HG03175 (cell line): ENCODE data around the gene HDDC2.

Experiments used
- ATAC-seq: cut with Tn5 transposase; IDR thresholded peaks from one replicate; pipeline ENCODE4 v1.9.1; 2021; ENCODE audit warnings: mild to moderate bottlenecking, moderate library complexity; ENCODE audit not compliant: unreplicated experiment

The HDDC2 gene

DNA sequence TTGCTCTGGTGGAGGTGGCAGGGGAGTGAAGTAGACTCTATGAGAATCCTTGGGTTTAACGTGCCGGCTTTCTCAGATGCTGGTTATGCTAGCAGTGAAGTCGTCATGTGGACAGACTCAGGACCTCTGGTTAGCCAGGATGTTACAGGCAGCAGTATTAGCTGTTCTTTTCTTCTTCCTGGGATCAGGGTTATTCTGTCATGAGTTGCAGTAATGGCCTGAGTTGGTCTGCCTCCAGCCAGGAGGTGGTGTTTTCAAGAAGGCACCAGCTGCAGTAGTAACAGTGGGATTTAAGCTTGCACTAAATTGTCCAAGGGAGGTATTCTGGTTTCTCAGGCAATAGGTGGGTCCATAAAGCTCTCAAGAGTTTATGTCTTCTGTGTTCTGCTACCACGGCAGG is 56.7 kb downstream of the HDDC2 start:
- no peak for ATAC-seq

DNA sequence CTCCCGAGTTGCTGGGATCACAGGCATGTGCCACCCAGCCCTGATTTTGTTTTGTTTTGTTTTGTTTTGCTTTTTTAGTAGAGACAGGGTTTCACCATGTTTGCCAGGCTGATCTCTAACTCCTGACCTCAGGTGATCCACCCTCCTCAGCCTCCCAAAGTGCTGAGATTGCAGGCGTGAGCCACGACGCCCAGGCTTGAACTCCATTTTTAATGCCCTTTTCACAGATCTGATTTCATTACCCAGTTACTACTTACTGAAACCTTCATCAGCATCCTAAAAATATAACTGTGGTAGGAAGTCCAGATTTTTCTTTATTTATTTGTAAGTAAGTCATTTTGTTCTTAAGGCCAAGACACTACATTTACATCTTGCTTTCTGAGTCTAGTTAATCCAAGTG is 64.0 kb downstream of the HDDC2 start:
- ATAC-seq, result no peak

DNA sequence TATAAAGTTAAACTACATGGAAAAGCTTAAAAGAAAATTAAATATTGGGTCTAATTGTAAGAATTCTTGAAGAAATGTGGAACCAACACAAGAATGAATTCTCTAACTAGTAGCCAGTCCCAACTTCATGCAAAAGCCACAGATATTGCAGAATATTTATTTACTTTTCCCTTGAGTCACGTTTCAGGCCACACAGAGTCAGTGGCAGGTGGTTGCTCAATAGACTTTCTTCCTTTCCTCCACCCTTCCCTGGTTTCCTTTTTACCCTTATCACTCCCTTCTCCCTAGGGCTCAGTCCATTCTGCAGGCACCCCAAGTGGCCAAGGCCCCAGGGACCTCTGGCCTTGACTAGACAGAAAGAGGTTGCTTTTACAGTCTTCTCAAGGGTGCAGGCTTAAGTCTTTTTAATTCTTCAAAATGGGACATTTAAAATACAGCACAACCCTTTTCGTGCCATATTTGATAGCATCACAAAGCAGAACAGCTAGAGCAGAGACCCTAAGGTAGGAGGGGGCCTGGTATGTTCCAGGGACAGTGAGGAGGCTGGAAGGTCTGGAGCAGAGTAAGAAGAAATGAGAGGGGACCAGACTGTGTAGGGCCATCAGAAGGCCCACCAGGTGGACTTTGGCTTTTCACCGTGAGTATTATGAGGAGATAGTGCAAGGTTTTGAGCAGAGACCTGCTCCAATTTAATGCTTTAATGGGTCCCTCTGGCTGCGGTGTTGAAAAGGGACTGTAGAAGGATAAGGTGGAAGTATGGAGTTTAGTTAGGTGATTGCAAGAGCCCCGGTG is 65.0 kb downstream of the HDDC2 start:
- no peak for ATAC-seq

DNA sequence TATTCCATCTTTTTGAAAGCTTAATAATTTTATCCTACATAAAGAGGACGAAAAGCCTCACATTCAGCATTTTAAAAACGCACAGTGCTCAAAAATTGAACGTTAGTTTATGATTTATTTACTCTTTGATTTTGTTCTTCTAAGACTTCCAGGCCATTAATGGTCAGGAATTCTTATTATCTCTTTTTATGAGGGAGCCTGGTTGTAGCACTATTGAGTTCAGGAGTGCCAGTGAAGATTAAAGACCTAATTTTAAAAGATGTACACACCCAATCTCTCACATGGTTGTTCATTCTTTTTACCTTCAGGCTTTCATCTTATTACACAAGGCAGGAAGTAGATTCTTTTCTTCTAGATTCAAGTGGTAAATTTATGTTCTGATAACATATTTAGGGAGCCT is 68.6 kb downstream of the HDDC2 start:
- ATAC-seq, result no peak

DNA sequence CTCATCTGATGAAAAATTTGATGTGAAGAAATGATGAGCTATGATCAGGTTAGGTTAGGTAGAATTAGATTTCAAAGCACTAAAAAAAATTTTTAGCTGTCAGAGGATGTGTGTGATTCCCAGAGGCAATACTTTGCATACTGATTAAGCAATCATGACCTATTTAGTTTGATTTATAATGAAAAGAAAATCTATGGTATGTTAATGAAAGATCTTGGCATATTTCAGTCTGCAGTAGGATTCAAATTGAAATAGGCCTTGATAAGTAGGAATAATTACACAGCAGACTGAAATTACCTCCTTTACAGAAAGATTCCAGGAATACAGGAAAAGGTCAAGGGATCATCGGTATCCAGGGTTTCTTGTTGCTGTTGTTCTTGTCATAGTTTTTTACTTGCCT is 69.3 kb downstream of the HDDC2 start:
- no peak for ATAC-seq

GRCh38 chr6:125231574-125232343 is 70.0 kb downstream of the HDDC2 start:
- ATAC-seq, result no peak

GRCh38 chr6:125231133-125231532 is 70.6 kb downstream of the HDDC2 start:
- no peak for ATAC-seq

DNA sequence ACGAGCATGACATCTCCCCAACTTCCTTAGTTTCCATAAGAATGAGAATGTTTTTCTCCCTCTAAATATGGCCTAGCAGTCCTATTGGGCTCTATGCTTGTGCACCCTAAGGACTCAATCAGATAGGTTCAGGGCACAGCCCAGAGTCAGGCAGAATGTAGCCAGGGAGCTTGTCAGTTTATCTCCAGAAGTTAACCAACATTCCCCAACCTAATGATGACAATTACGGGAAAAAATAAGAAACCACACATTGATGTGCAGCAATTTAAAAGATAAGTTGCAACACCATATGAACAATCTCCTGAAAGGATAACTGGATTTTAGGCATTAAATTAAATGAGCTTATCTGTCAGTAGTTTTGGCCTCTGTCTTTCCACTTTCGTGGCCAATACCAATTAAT is 71.1 kb downstream of the HDDC2 start:
- ATAC-seq, result no peak

GRCh38 chr6:125228981-125229479 is 72.7 kb downstream of the HDDC2 start:
- no peak for ATAC-seq

DNA sequence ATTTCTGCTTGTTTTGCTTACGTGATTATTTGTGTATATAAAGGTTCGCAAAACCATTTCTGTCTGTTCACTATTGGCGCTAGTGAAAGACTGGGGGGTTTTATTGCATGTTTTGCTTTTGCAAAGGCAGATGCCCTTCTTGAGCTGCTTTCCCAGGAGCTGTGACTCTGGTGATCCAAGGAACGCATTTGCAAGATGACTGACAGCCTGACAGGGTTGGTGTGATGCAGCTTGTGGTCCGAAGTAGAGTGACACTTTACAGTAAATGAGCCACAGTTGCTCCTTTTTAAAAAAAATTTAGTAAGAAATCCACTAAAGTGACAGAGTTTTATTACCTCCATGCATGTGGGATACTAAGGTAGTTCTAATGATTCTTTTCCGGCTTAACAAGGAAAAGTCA is 74.5 kb downstream of the HDDC2 start:
- no peak for ATAC-seq
